Endothelial cell of umbilical vein (primary cell): ENCODE data around the gene ZBTB44. TPM values are rescaled to one million over a fixed set of nuclear protein-coding genes. Genes with fewer than 3 reads are reported as not detected.

ENCODE experiments used
- BruUV-seq: library from RNA; stranded (reverse); fragments of 400-500 nt; replicated peaks from 2 replicates; lab custom pipeline; 2021; lab: Mats Ljungman, UMichigan
- CTCF ChIA-PET: fragments of 300-600, 350-600 bp; sonication (Branson Sonifier 250); formaldehyde crosslinking; loops from one replicate; lab custom pipeline; 2021; ENCODE audit warnings: antibody characterized with exemption, inconsistent platforms; lab: Charles Lee
- POLR2A ChIA-PET: fragments of 300-600, 350-600 bp; sonication (Branson Sonifier 250); formaldehyde crosslinking; loops from one replicate; lab custom pipeline; 2021; ENCODE audit warnings: antibody characterized with exemption, inconsistent platforms; lab: Charles Lee
- DNase-seq: peaks from one replicate; pipeline ENCODE4 v3.0.0-alpha.2; 2011; ENCODE audit warnings: low read depth, low spot score
- FAIRE-seq: peaks from 2 replicates; lab custom pipeline; 2011; peaks lifted over from hg19 to GRCh38; lab: Jason Lieb, UNC
- H2AFZ ChIP-seq: 2 replicates; pipeline ENCODE4 v1.6.0; 2012; ENCODE audit warnings: low read depth, low read length, control low read depth, inconsistent platforms
- H3K27ac ChIP-seq: 2 replicates; pipeline ENCODE4 v1.5.1; 2011; ENCODE audit warnings: low read depth, mild to moderate bottlenecking, control low read depth, low read length, moderate library complexity; ENCODE audit not compliant: insufficient read depth
- H3K27me3 ChIP-seq, 2 experiments: 2 replicates each; pipeline versions ENCODE4 v1.6.0 to v1.6.1; 2011; ENCODE audit warnings: low read length in 2 of 2, mixed read lengths in 1 of 2; ENCODE audit not compliant: control insufficient read depth in 2 of 2, insufficient read depth in 2 of 2
- H3K36me3 ChIP-seq, 2 experiments: 2 replicates in 1 of 2; 3 replicates in 1 of 2; pipeline ENCODE4 v1.5.1; 2011; ENCODE audit warnings: low read length in 2 of 2, mild to moderate bottlenecking in 1 of 2, moderate library complexity in 1 of 2; ENCODE audit not compliant: control insufficient read depth in 2 of 2, insufficient read depth in 2 of 2; ENCODE audit errors: extremely low read depth in 1 of 2
- H3K4me1 ChIP-seq: 3 replicates; pipeline ENCODE4 v1.5.1; 2011; ENCODE audit warnings: mild to moderate bottlenecking, low read length; ENCODE audit not compliant: control insufficient read depth, insufficient read depth; ENCODE audit errors: extremely low read depth
- H3K4me2 ChIP-seq: 2 replicates; pipeline ENCODE4 v1.6.1; 2011; ENCODE audit warnings: low read length, control low read depth, mixed read lengths; ENCODE audit not compliant: insufficient read depth
- H3K4me3 ChIP-seq, 3 experiments: fragments of 200-600 bp in 1 of 3; sonication (generic), shearing (Covaris generic) in 1 of 3; replicated peaks in 1 of 3; 2 replicates each; pipeline ENCODE4 v1.5.1; 2011 to 2016; ENCODE audit warnings: control low read depth in 3 of 3, low read length in 3 of 3, mild to moderate bottlenecking in 2 of 3, inconsistent platforms in 1 of 3, low read depth in 1 of 3, moderate library complexity in 1 of 3; ENCODE audit not compliant: insufficient read depth in 1 of 3
- H3K79me2 ChIP-seq: 2 replicates; pipeline ENCODE4 v1.6.0; 2012; ENCODE audit warnings: low read length, inconsistent platforms; ENCODE audit not compliant: control insufficient read depth, insufficient read depth
- H3K9ac ChIP-seq: replicated peaks from 2 replicates; pipeline ENCODE3; 2011; ENCODE audit warnings: low read length, control low read depth; ENCODE audit not compliant: insufficient read depth; ENCODE audit errors: extremely low read depth
- H3K9me1 ChIP-seq: replicated peaks from 3 replicates; pipeline ENCODE4 v1.6.0; 2011; ENCODE audit warnings: mild to moderate bottlenecking, low read length; ENCODE audit not compliant: control insufficient read depth, insufficient read depth; ENCODE audit errors: extremely low read depth
- H3K9me3 ChIP-seq: replicated peaks from 2 replicates; pipeline ENCODE4 v1.5.1; 2012; ENCODE audit warnings: low read length, inconsistent platforms; ENCODE audit not compliant: control insufficient read depth, insufficient read depth
- H4K20me1 ChIP-seq: replicated peaks from 2 replicates; pipeline ENCODE3; 2011; ENCODE audit warnings: mild to moderate bottlenecking, low read length; ENCODE audit not compliant: control insufficient read depth, insufficient read depth; ENCODE audit errors: extremely low read depth
- CTCF ChIP-seq, 2 donors: IDR thresholded peaks; 1 replicate in 1 of 2; 2 replicates in 1 of 2; pipeline ENCODE4 v1.5.1; 2011; ENCODE audit warnings: low read length in 2 of 2, mild to moderate bottlenecking in 2 of 2, moderate library complexity in 2 of 2, control low read depth in 1 of 2, inconsistent platforms in 1 of 2, low read depth in 1 of 2; ENCODE audit not compliant: insufficient read depth in 1 of 2; ENCODE audit errors: extremely low read depth in 1 of 2
- EZH2 ChIP-seq: IDR thresholded peaks from 2 replicates; pipeline ENCODE4 v1.6.1; 2012; ENCODE audit warnings: borderline replicate concordance, low read depth, mild to moderate bottlenecking, moderate library complexity, low read length, inconsistent platforms; ENCODE audit not compliant: severe bottlenecking
- FOS ChIP-seq: IDR thresholded peaks from 2 replicates; pipeline ENCODE4 v1.6.1; 2011; ENCODE audit warnings: mild to moderate bottlenecking, low read length, moderate library complexity, borderline replicate concordance; ENCODE audit not compliant: insufficient read depth
- GATA2 ChIP-seq: IDR thresholded peaks from 2 replicates; pipeline ENCODE4 v1.7.0; 2011; ENCODE audit warnings: low read depth, mild to moderate bottlenecking, moderate library complexity, mixed read lengths, low read length; ENCODE audit not compliant: insufficient read length, insufficient read depth
- JUN ChIP-seq: IDR thresholded peaks from 2 replicates; pipeline ENCODE4 v1.6.1; 2011; ENCODE audit warnings: borderline replicate concordance, low read depth; ENCODE audit not compliant: insufficient read length, insufficient read depth
- MAX ChIP-seq: IDR thresholded peaks from 2 replicates; pipeline ENCODE4 v1.6.1; 2011; ENCODE audit not compliant: insufficient read depth, insufficient read length
- MYC ChIP-seq: IDR thresholded peaks from one replicate; pipeline ENCODE4 v1.6.1; 2011; ENCODE audit warnings: mild to moderate bottlenecking, low read depth, low read length
- POLR2A ChIP-seq: IDR thresholded peaks from 2 replicates; pipeline ENCODE4 v1.6.1; 2012; ENCODE audit warnings: low read depth, mild to moderate bottlenecking, control low read depth, low read length
- POLR2AphosphoS5 ChIP-seq: IDR thresholded peaks from 2 replicates; pipeline ENCODE4 v1.6.1; 2012; ENCODE audit warnings: low read depth, mild to moderate bottlenecking, control low read depth, low read length, moderate library complexity; ENCODE audit not compliant: insufficient read depth
- dilution Hi-C: fragments of 300-500 bp; cut with MboI; formaldehyde crosslinking; loops from one replicate; pipeline ENCODE4 v1.15.0; 2019; ENCODE audit warnings: low sequenced_read_pairs; ENCODE audit not compliant: extremely low pct_ligation_motif_present
- intact Hi-C: fragments of 100-400 bp; cut with micrococcal nuclease; formaldehyde crosslinking; loops from one replicate; pipeline ENCODE4 v1.10.0; 2022
- polyA plus RNA-seq, 4 experiments: library from polyadenylated mRNA; depleted of rRNA in 3 of 4; stranded (reverse) in 3 of 4; unstranded in 1 of 4; fragments of >200 nt; gene quantifications; 2 replicates each; pipeline versions ENCODE4 v1.2.1 to v1.2.3, GENCODE V29; 2011 to 2012; ENCODE audit warnings: missing spikeins in 1 of 4
- total RNA-seq: library from RNA; stranded (reverse); gene quantifications from 2 replicates; pipeline ENCODE4 v1.2.3, GENCODE V29; 2021

The ZBTB44 gene
- total and polyA plus RNA-seq, 2 donors (not counting 3 experiments of a cell fraction or from before 2014, with no cell fraction given), result 8.7 to 24.4 TPM

GRCh38 chr11:130325691-130326090 lies 11.0 kb upstream of the ZBTB44 start:
- H3K9ac ChIP-seq, result no peak overlapping the region
- dilution Hi-C loops (no loop called here), intact Hi-C loops (no loop called here)
- H3K79me2 ChIP-seq, result no peaks in the 10 kb centered on the region
- POLR2A ChIA-PET, result no interaction called here
- H3K9me3 ChIP-seq, result no peaks in the 10 kb centered on the region
- H4K20me1 ChIP-seq, result no peaks in the 10 kb centered on the region
- H2AFZ ChIP-seq, result no peak overlapping the region
- no peaks in the 10 kb centered on the region for H3K9me1 ChIP-seq
- no peak for FAIRE-seq
- no peaks in the 10 kb centered on the region for H3K36me3 ChIP-seq
- CTCF ChIA-PET, result no interaction called here
- H3K4me1 ChIP-seq, result no peaks in the 10 kb centered on the region
- no peak for TF ChIP-seq FOS
- TF ChIP-seq MAX, result no peak
- TF ChIP-seq GATA2, result no peak
- no peak for TF ChIP-seq POLR2AphosphoS5
- TF ChIP-seq MYC, result no peak
- no peak for TF ChIP-seq EZH2
- TF ChIP-seq CTCF (IDR thresholded peaks at IDR 0.05; ENCODE audit: extremely low read depth in 1 of 2, insufficient read depth in 1 of 2, low read depth in 1 of 2, low read length in 2 of 2), result no peak
- TF ChIP-seq JUN, result no peak
- no peak for TF ChIP-seq POLR2A
- no peak overlapping the region for H3K4me3 ChIP-seq
- DNase-seq, result no peak
- no peak overlapping the region for H3K4me2 ChIP-seq
- H3K27me3 ChIP-seq, result no peaks in the 10 kb centered on the region
- H3K27ac ChIP-seq, result no peak overlapping the region
- BruUV-seq, result no TSS peak
